RCC 7860 (cell line): Measurements from ENCODE around the gene TXNDC2.

Experiments used
- DNase-seq: peaks from one replicate; pipeline ENCODE4 v3.0.0-alpha.2; 2015; ENCODE audit warnings: low spot score
- FAIRE-seq: peaks from 2 replicates; lab custom pipeline; 2012; peaks lifted over from hg19 to GRCh38; lab: Jason Lieb, UNC

The TXNDC2 gene

GRCh38 chr18:9927392-9928063, 41.8 kb downstream of the TXNDC2 start:
- FAIRE-seq (no peak), DNase-seq (no peak)

DNA sequence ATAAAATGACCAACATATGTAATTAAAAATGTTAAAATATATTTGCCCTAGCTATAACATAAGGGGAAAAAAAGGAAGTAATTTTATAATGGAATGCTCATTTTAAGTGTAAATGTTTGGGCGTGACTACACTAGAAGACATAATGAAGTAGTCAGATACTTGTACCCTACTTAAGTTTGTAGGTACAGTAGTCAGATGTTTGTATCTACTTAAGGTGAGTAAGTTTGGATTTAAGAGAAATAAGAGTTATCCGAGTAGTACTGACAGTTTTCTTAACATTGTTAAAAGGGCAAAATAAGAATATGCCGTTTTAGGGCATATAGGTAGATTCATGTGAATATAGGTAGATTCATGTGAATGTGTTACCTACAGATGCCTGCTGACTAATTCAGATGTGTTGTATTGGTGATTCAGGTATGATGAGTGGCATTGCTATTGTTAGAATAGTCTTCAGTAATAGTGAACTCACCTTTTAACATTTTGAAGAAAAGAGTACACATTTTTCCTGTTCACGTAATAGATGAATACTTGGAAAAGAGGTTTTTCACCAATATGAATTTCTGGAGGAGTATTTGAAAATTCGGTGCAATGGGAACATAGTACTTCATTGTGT, 43.0 kb downstream of the TXNDC2 start:
- DNase-seq (no peak), FAIRE-seq (no peak)

GRCh38 chr18:9930299-9930884, 44.6 kb downstream of the TXNDC2 start:
- DNase-seq: no peak
- FAIRE-seq: no peak

DNA sequence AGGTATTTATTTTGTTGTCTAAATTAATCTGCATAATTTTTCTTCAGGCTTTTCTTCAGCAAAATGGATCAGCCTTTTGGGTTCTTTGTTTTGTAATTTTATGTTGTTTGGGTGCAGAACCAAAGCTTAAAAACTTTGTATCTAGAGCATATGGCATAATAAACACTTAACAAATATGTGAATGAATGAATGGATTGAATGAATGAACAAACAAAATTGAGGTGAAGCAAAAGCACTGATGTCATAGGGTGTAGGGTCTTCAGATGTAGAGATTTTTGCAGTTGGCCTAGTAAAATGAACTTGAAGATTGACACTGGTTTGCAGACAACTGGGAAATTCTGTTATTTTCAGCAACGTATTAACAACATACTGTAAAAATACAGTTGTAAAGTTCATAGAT, 45.4 kb downstream of the TXNDC2 start:
- FAIRE-seq: no peak
- DNase-seq: no peak

DNA sequence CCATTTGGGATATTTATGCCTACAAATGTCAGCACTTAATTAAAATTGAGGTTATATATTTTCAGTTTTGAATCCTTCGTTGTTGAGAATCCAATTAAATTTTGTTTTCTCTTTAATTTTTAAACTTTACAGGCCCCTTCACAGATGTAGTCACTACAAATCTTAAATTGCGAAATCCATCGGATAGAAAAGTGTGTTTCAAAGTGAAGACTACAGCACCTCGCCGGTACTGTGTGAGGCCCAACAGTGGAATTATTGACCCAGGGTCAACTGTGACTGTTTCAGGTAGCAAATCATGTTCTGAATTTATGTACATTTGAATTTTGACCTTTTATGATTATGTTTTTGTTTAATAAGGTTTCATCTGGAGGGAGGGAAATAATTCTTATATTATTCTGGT, 45.9 kb downstream of the TXNDC2 start:
- DNase-seq (no peak), FAIRE-seq (no peak)

DNA sequence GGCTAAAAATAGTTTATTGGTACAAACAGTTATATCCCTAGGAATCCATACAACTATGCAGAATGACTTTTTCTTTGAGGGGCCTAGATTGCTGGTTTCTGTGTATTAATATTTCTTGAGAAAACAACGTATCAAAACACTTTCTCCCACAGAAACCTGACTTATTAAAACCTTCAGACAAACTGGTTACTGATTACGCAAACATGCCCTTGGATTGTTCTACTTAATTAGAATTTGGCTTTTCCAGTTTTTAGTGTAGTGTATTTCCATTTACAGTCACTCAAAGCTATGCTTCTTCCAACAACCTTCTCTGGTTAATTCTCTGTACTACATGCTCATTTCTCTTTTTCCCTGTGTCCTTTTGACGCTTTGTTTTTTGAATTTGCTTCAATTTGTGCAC, 48.1 kb downstream of the TXNDC2 start:
- FAIRE-seq (no peak), DNase-seq (no peak)

DNA sequence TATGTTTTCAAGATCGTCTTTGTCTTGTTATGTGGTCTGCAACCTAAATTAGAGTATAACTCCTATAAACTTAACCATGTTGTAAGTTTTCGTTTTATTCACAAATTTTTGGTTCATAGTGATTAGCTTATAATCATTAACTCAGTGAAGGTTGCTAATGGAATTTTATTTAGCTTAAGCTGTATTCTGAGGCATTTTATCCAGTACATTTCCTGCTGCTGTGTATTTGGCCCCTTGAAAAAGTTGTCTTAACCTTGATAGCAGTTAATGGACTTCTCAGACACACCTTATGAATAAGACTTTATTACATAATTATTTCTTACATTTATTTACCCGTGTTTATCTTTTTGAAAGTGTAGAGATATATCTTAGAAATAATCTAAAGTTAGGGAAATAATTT, 48.5 kb downstream of the TXNDC2 start:
- DNase-seq: no peak
- FAIRE-seq: no peak
